Gastroesophageal sphincter (tissue), 4 donors: ENCODE measurements around the gene IRAK2. TPM values are rescaled to one million over a fixed set of nuclear protein-coding genes. Genes with fewer than 3 reads are reported as not detected.
"Not testable (repeated sequence)": the region's sequence is repeated elsewhere in the genome, so short reads cannot be mapped to it uniquely, and the experiment has no call there.

Experiments
- ATAC-seq: fragments of 150-250 bp; one replicate; pipeline ENCODE4 v1.9.1; 2016; ENCODE audit warnings: mild to moderate bottlenecking, moderate library complexity
- H3K27ac ChIP-seq, 4 donors: fragments of 200-600 bp; sonication (generic) in 3 of 4; 1 replicate in 3 of 4; 2 replicates in 1 of 4; pipeline ENCODE4 v1.5.1; 2016 to 2019
- H3K27me3 ChIP-seq: fragments of 200-600 bp; sonication (generic); one replicate; pipeline ENCODE4 v1.5.1; 2019
- H3K36me3 ChIP-seq, 2 donors: fragments of 200-600 bp; sonication (generic); one replicate each; pipeline ENCODE4 v1.5.1; 2019; ENCODE audit warnings: control low read depth in 1 of 2
- H3K4me1 ChIP-seq, 3 donors: fragments of 200-600 bp; sonication (generic); 1 replicate in 2 of 3; 2 replicates in 1 of 3; pipeline ENCODE4 v1.5.1; 2016 to 2019; ENCODE audit warnings: control low read depth in 2 of 3
- H3K4me3 ChIP-seq, 2 donors: fragments of 200-600 bp; sonication (generic); one replicate each; pipeline ENCODE4 v1.5.1; 2019; ENCODE audit warnings: mild to moderate bottlenecking in 1 of 2, moderate library complexity in 1 of 2
- H3K9me3 ChIP-seq, 3 donors: fragments of 200-600 bp; sonication (generic); one replicate each; pipeline ENCODE4 v1.5.1; 2017 to 2019; ENCODE audit warnings: control low read depth in 2 of 3
- EP300 ChIP-seq: sonication (generic); formaldehyde crosslinking; IDR thresholded peaks from one replicate; pipeline ENCODE4 v1.6.1; 2017; ENCODE audit warnings: antibody characterized with exemption, mild to moderate bottlenecking
- POLR2A ChIP-seq, 2 donors: fragments of 450-650 bp; IDR thresholded peaks; one replicate each; pipeline ENCODE4 v1.6.1; 2017; ENCODE audit warnings: antibody characterized with exemption in 2 of 2, mild to moderate bottlenecking in 2 of 2, moderate library complexity in 1 of 2
- POLR2AphosphoS5 ChIP-seq: sonication (generic); formaldehyde crosslinking; IDR thresholded peaks from one replicate; pipeline ENCODE4 v1.6.1; 2017; ENCODE audit warnings: antibody characterized with exemption
- WGBS, 2 donors: methylation state at CpG; one replicate each; pipeline ENCODE4 v1.1.5; 2018; ENCODE audit warnings: low coverage in 1 of 2; 5-methylcytosine and 5-hydroxymethylcytosine counted together
- total RNA-seq, 4 donors: library from RNA; depleted of rRNA; stranded (reverse); fragments of >200 nt; gene quantifications; one replicate each; pipeline ENCODE4 v1.1.0, GENCODE V29; 2016
- TF ChIP-seq, protein P1 (sequence below), 4 experiments: fragments of 200-600 bp in 2 of 4; fragments of 450-650 bp in 2 of 4; sonication (generic) in 1 of 4; IDR thresholded peaks; one replicate each; pipeline ENCODE4 v1.5.1; 2017 to 2019; ENCODE audit warnings: antibody characterized with exemption in 4 of 4, mild to moderate bottlenecking in 2 of 4, moderate library complexity in 2 of 4

The IRAK2 gene
- total RNA-seq, 4 donors from 2014 or later, result 2.2 to 4.4 (median 3.3) TPM

DNA sequence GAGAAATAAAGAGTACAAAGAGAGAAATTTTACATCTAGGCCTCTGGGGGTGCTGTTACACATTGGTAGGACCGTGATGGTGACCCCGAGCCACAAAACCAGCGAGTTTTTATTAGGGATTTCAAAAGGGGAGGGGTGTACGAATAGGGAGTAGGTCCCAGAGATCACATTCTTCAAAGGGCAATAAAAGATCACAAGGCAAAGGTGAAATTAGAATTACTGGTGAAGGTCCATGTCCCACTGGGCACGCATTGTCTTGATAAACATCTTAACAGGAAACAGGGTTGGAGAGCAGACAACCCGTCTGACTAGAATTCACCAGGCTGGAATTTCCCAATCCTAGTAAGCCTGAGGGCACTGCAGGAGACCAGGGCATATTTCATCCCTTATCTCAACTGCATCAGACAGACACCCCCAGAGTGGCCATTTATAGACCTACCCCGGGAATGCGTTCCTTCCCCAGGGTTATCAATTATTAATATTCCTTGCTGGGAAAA lies 4.3 kb downstream of the IRAK2 start:
- ATAC-seq, result no peak
- 78 to 90% methylated on average over 3 to 6 of the region's 8 CpGs for WGBS, 2 donors
- Histone ChIP-seq H3K9me3 (peaks cover 0 to 5% (median 0%) of the 10 kb centered on the region in 3 donors), H3K27ac (no peak overlapping the region), H3K4me1 (peaks cover 0 to 39% (median 12%) of the 10 kb centered on the region in 3 donors), H3K4me3 (no peak overlapping the region), H3K27me3 (no peaks in the 10 kb centered on the region), H3K36me3 (no peaks in the 10 kb centered on the region)
- TF ChIP-seq POLR2A (IDR thresholded peaks at IDR 0.05) (no peak), EP300 (no peak), POLR2AphosphoS5 (no peak)
- TF ChIP-seq, protein P1, sequence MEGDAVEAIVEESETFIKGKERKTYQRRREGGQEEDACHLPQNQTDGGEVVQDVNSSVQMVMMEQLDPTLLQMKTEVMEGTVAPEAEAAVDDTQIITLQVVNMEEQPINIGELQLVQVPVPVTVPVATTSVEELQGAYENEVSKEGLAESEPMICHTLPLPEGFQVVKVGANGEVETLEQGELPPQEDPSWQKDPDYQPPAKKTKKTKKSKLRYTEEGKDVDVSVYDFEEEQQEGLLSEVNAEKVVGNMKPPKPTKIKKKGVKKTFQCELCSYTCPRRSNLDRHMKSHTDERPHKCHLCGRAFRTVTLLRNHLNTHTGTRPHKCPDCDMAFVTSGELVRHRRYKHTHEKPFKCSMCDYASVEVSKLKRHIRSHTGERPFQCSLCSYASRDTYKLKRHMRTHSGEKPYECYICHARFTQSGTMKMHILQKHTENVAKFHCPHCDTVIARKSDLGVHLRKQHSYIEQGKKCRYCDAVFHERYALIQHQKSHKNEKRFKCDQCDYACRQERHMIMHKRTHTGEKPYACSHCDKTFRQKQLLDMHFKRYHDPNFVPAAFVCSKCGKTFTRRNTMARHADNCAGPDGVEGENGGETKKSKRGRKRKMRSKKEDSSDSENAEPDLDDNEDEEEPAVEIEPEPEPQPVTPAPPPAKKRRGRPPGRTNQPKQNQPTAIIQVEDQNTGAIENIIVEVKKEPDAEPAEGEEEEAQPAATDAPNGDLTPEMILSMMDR (IDR thresholded peaks at IDR 0.05), result no peak

DNA sequence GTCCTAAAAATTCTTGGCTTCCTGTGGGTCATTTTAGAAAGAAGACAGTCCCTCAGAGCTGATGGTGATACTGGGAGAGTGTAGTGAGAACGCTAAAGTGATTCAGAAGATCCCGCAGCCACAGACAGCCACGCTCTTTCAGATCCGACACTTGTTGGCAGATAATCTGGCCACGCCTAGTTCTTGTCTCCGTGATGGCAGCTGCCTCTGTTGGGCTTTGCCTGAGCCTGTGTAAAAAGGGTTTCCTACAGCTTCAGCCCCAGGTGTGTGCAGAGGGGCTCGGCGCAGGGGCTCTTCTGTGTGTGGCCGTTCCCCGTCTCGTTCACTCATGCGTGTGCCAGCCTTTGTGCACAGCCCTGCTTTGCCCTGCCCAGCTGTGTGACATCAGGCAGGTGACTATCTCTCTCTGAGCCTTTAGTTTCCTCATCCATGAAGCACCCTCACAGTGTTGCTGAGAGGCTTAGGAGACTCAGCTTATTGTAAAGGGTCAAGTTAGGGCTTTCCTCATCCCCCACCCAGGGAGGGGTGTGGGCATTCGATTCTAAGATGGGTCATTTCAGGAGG lies 6.3 kb downstream of the IRAK2 start:
- H3K4me3 ChIP-seq, result no peak overlapping the region
- peaks cover 0 to 5% (median 0%) of the 10 kb centered on the region in 3 donors for H3K9me3 ChIP-seq
- peaks cover 0 to 22% (median 9%) of the 10 kb centered on the region in 3 donors for H3K4me1 ChIP-seq
- H3K36me3 ChIP-seq, result no peaks in the 10 kb centered on the region
- ATAC-seq, result no peak
- no peaks in the 10 kb centered on the region for H3K27me3 ChIP-seq
- 66 to 82% methylated on average over 2 to 7 of the region's 13 CpGs for WGBS, 2 donors
- TF ChIP-seq POLR2A (IDR thresholded peaks at IDR 0.05) (no peak), POLR2AphosphoS5 (no peak), EP300 (no peak)
- TF ChIP-seq, protein P1 (IDR thresholded peaks at IDR 0.05), result no peak
- no peak overlapping the region for H3K27ac ChIP-seq

DNA sequence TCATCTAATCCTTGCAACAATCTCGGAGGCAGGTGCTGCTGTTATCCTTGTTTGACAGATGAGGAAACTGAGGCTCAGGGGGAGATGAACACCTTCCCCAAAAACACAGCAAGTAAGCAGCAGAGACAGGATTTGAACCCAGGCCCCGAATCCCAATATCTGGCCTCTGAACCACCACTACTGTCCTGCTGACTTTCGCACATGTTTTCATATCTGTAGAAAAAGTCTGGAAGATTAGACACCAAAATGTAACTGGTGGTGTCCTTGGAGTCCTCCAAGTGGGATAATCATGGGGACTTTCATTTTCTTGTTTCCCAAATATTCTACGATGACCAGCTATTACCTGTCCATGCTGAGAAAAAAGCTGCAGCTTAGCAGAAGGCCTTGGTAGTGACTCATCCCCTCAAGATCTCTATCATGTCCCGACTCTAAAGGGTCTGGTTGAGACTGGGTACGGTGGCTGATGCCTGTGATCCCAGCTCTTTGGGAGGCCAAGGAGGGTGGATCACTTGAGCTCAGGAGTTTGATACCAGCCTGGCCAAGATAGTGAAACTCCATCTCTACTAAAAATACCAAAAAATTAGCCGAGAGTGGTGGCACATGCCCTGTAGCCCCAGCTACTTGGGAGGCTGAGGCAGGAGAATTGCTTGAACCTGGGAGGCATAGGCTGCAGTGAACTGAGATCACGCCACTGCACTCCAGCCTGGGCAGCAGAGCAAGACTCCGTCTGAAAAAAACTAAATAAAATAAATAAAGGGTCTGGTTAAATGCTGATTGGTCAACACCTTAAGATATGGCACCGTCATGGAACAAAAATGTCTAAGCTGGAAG lies 8.6 kb downstream of the IRAK2 start:
- 79% methylated on average over 8 to 10 of the region's 10 CpGs for WGBS, 2 donors
- peak overlapping the region in 3 of 4 donors; percentile 59 to 67 (median 66) for H3K27ac ChIP-seq
- no peak overlapping the region for H3K4me3 ChIP-seq

DNA sequence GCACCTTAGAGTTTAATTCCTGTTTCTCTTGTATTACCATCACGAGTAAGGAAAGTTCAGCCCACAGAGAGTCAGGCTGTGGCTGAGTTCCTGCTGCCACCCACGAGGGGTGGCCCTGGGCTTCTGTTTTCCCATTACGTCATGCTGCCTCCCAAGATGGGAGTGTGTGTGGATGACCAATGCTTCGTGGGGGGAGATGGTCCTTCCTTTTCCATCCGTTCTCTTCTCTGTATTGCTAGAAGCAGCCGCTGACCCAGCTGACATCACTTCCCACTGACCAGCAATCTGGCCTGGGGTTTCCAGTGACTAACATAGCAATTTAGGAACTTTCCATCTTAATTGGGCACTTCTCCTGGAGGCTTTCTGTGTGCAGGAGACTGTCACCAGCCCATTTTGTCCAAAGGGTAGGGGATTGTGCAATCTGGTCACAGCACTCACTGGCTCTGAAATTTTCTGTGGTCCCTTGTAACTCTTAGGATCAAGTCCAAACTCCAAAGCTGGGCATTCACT lies 9.3 kb downstream of the IRAK2 start:
- peak overlapping the region in 3 of 4 donors; percentile 59 to 67 (median 66) for H3K27ac ChIP-seq
- 27 to 28% methylated on average over 4 to 6 of the region's 6 CpGs for WGBS, 2 donors
- ATAC-seq, result peak; percentile 92
- peaks cover 0 to 20% of the 10 kb centered on the region in 2 donors for H3K36me3 ChIP-seq
- no peaks in the 10 kb centered on the region for H3K27me3 ChIP-seq
- TF ChIP-seq EP300, result no peak
- no peak for TF ChIP-seq POLR2A (IDR thresholded peaks at IDR 0.05)
- TF ChIP-seq POLR2AphosphoS5, result peak; percentile 44
- TF ChIP-seq, protein P1 (IDR thresholded peaks at IDR 0.05), result no peak
- H3K4me3 ChIP-seq, result no peak overlapping the region
- no peaks in the 10 kb centered on the region for H3K9me3 ChIP-seq
- H3K4me1 ChIP-seq, result peaks cover 0 to 12% (median 9%) of the 10 kb centered on the region in 3 donors

More for the DNA sequence above, 8.6 kb downstream of the IRAK2 start:
- Histone ChIP-seq H3K4me1 (peaks cover 0 to 12% (median 9%) of the 10 kb centered on the region in 3 donors), H3K27me3 (no peaks in the 10 kb centered on the region), H3K36me3 (peaks cover 0 to 13% of the 10 kb centered on the region in 2 donors), H3K9me3 (peaks cover 0 to 5% (median 0%) of the 10 kb centered on the region in 3 donors)
- ATAC-seq, result no peak
- TF ChIP-seq POLR2A (IDR thresholded peaks at IDR 0.05) (no peak), EP300 (no peak), POLR2AphosphoS5 (no peak)
- TF ChIP-seq, protein P1 (IDR thresholded peaks at IDR 0.05), result no peak

DNA sequence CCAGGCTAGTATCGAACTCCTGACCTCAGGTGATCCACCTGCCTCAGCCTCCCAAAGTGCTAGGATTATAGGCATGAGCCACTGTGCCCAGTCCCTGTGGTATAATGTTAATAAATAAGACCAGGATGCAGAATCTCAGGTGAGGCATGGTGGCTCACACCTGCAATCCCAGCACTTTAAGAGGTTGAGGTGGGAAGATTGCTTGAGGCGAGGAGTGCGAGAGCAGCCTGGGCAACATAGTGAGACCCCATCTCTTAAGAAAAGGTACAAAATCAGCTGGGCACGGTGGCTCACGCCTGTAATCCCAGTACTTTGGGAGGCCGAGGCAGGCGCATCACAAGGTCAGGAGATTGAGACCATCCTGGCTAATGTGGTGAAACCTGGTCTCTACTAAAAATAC lies 10.6 kb downstream of the IRAK2 start:
- not testable (repeated sequence) for H3K4me3 ChIP-seq, ATAC-seq, H3K27ac ChIP-seq, H3K9me3 ChIP-seq, H3K27me3 ChIP-seq
- whole genome bisulfite sequencing, 2 donors, result 100% methylated on average over 5 of the region's 7 CpGs; no CpG with 5 or more reads in 1 of the 2 donors
- peaks cover 0 to 32% of the 10 kb centered on the region in 2 donors for H3K36me3 ChIP-seq
- H3K4me1 ChIP-seq, result peaks cover 0 to 12% (median 9%) of the 10 kb centered on the region in 3 donors

DNA sequence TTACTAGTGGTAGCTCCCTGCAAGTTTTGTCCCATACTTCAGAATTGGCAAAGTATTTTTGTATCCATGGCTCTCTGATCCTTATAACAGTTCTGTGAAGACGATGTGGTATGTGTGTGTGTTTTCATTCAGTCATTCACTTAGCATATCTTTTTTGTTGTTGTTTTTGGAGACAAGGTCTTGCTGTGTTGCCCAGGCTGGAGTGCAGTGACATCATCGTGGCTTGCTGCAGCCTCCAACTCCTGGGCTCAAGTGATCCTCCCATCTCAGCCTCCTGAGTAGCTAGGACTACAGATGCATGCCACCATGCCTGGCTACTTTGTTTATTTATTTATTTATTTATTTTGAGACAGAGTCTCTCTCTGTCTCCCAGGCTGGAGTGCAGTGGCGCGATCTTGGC lies 11.4 kb downstream of the IRAK2 start:
- 96 to 100% methylated on average over 4 of the region's 4 CpGs for WGBS, 2 donors
- not testable (repeated sequence) for ATAC-seq

More for the DNA sequence above, 11.4 kb downstream of the IRAK2 start:
- H3K4me3 ChIP-seq, H3K27me3 ChIP-seq, H3K9me3 ChIP-seq, H3K27ac ChIP-seq: not testable (repeated sequence)
- peaks cover 0 to 40% of the 10 kb centered on the region in 2 donors for H3K36me3 ChIP-seq
- H3K4me1 ChIP-seq, result peaks cover 0 to 12% (median 9%) of the 10 kb centered on the region in 3 donors
